Measurements from ENCODE around the gene GRPEL1.
"Not testable (repeated sequence)": the region's sequence is repeated elsewhere in the genome, so short reads cannot be mapped to it uniquely, and the experiment has no call there.

GRPEL1 gene

GRCh38 chr4:7092026-7092425, 24.2 kb upstream of the GRPEL1 start:
- no peak for DNase-seq (ENCODE audit: low read depth, low spot score)

DNA sequence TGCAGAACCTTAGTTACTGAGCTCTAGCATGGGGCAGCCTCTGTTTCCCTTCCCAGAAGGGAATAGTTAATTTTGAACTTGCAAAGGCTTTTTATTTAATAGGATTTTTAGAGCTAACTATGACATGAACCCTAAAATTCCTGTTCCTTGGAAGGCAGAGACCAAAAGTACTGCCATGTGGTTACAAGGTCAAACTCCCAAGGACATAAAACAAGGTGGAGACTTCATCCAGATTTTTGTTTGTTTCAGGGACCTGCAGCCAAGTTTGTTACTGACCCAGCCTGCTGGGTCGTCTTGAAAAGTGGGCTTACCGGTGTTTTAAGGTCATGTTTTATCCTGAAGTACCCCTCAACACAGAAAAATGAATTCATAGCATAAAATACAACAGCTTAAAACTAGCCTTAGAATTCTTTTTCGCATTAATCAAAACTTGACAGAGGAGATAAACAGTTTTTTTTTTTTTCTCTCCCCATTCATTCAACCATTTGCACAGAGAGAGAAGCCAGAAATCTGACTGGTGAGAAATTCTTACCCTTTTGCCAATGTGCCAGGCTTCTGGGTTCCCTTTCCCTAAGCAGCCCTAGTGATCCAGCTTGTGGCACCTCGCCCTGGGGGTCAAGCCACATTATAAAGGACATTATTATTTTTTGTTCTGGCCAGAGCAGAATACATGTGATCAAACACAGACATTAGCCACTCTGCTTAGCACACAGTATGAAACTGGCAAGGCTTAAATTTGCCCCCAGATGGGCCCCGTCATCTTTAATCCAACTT, 21.5 kb upstream of the GRPEL1 start:
- no peak for DNase-seq (ENCODE audit: low read depth, low spot score)

GRCh38 chr4:7087036-7087435, 19.2 kb upstream of the GRPEL1 start:
- DNase-seq (ENCODE audit: low read depth, low spot score), result no peak

DNA sequence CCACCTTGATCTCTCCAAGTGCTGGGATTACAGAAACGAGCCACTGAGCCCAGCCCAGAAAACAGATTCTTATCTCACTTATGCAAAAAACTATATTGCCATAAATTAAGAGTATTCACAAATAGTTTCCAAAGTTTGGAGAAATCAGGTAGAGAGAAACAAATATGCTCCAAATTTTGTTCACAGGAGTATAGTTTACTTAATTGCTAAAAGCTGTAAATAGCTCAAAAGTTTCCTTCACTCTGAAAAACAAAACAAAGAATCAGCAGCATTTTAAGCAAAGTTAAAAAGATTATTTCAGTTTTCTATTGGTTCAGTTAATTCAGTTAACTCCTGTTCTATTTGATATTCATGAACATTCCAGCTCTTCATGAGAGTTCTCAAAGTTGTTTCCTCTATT, 18.5 kb upstream of the GRPEL1 start:
- no peak for DNase-seq (ENCODE audit: low read depth, low spot score)

- DNase-seq (ENCODE audit: low read depth, low spot score), result not testable (repeated sequence)
Measured at GRCh38 chr4:7084564-7084961, 16.7 kb upstream of the GRPEL1 start.

DNA sequence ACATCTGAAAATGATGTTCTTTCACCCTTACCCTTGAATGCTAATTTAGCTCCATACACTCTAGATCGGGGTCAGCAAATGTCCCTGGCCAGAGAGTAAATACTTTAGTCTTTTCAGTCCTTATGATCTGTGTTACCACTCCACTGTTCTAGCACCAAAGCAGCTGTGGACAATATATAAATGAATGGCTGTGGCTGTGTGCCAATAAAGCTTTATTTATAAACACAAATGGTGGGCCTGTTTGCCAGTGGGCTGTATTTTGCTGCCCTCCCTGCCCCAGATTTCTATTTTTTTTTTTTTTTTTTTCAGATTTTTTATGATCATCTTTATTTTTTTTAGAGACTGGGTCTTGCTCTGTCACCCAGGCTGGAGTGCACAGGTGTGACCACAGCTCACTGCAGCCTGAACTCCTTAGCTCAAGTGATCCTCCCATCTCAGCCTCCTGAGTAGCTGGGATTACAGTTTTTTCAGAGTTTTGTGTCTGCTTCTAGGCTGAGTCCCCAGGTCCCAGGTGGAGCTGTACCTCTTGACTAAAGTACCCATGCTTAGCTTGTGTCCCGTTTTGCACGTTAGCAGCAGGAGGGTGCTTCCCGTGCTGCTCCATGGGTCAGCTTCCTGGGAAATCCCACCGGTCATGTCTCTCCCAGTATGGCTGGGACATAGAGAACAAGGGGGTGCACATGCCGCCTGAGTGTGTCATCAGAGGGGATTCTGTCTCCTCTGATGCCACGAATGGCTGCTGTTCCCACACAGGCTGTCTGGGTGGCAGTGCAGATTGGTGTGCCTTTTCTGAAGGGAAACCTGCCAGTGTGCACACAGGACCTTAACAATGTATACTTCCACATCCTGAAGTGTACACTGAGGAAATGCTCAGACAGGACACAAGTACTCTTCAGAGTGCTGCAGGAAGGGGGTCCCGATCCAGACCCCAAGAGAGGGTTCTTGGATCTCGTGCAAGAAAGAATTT, 16.0 kb upstream of the GRPEL1 start:
- DNase-seq (ENCODE audit: low read depth, low spot score), result no peak

DNA sequence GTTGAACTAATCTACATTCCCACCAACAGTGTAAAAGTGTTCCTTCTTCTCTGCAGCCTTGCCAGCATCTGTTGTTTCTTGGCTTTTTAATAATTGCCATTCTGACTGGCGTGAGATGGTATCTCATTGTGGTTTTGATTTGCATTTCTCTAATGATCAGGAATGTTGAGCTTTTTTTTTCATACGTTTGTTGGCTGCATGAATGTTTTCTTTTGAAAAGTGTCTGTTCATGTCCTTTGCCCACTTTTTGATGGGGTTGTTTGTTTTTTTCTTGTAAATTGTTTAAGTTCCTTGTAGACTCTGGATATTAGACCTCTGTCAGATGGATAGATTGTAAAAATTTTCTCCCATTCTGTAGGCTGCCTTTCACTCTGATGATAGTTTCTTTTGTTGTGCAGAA, 12.0 kb upstream of the GRPEL1 start:
- not testable (repeated sequence) for DNase-seq (ENCODE audit: low read depth, low spot score)

DNA sequence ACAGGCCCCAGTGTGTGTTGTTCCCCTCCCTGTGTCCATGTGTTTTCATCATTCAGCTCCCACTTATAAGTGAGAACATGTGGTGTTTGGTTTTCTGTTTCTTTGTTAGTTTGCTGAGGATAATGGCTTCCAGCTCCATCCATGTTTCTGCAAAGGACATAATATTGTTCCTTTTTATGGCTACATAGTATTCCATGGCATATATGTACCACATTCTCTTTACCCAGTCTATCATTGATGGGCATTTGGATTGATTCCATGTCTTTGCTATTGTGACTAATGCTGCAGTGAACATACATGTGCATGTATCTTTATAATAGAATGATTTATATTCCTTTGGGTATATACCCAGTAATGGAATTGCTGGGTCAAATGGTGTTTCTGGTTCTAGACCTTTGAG, 11.6 kb upstream of the GRPEL1 start:
- DNase-seq (ENCODE audit: low read depth, low spot score), result not testable (repeated sequence)

- DNase-seq (ENCODE audit: low read depth, low spot score), result no peak
Measured at GRCh38 chr4:7078025-7078424, 10.2 kb upstream of the GRPEL1 start.

DNA sequence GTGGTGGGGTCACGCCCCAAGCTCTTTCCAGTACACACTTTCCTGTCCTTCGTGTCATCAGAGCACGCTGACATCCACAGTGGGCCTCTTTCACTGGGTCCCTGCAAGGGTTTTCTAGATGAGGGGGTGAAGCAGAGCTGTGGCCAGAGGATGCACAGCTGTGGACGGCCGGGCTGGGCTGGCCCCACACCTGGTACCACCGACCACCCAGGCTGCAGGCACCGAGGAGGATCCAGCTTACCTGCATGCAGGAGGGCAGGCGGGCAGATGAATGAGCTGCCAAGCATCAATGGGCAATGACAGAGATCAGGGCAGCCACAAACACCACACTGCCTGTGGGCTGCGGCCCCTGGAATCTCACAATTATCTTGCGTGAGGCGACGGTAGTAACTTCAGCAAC, 9.5 kb upstream of the GRPEL1 start:
- no peak for DNase-seq (ENCODE audit: low read depth, low spot score)

- DNase-seq (ENCODE audit: low read depth, low spot score), result no peak
Measured at GRCh38 chr4:7076696-7077082, 8.8 kb upstream of the GRPEL1 start.

DNA sequence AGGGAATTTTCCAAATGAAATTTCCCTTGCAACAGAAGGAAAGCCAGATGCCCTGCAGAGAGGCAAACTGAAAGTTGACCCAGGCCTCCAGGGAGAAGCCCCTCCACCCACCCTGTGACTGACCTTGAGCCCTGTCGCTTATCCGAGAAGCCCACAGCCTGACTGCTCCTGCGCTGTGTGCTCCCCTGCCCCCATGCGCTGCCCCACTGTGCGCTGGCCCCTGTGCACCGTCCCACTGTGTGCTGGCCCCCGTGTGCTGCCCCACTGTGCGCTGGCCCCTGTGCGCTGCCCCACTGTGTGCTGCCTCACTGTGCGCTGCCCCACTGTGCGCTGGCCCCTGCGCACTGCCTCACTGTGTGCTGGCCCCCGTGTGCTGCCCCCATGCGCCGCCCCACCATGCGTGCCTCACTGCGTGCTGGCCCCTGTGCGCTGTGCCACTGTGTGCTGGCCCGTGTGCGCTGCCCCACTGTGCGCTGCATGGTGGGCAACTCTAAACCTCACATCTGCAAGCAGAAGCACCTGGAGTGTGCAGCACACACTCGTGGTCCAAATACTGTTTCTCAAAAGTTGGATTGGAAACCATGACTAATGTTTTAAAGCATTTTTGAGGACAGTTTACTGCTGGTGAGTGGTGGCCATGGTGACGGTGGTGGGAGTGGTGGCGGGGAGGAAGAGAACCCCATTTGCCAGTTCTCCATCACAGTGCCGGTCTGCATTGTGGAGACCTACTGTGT, 8.3 kb upstream of the GRPEL1 start:
- DNase-seq (ENCODE audit: low read depth, low spot score), result no peak

DNA sequence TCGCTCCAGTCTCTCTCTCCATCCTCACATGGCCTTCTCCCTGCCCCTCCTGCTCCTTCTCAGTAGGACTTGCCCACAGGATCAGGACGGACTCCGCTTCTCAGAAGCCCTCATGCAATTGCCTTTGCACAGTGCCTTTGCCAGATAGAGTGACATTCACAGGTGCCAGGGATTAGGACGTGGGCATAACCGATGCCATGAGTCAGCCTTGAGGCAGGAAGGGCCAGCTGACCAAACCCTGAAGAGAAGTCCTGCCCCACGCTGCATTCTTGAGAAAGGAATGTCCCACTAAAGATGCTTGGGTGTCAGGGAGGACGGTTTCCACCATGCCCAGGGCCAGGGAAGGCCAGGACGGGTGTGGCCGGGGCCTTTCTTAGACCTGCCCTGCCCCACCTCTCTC, 6.6 kb upstream of the GRPEL1 start:
- DNase-seq (ENCODE audit: low read depth, low spot score), result no peak

- no peak for DNase-seq (ENCODE audit: low read depth, low spot score)
Measured at GRCh38 chr4:7073526-7074390, 5.9 kb upstream of the GRPEL1 start.

DNA sequence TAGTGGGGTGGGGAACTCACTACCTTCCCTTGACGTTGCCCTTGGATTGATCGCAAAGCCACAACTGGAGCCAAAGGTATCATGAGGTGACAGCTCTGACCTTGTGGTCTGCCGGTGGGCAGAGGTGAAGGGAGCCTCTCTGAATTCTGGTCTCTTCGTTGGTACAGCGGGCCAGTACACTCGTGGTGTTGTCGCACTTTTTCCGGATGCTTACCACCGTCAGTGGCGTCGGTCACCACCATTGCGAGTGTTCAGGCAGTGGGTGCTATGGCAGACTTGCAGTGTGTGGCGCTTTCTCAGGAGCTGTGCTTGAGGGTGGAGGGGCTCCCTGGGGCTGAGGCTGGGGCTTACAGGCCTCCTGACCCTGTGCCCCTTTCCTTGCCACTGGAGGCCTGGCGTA, 5.2 kb upstream of the GRPEL1 start:
- no peak for DNase-seq (ENCODE audit: low read depth, low spot score)

- peak; percentile 78 for DNase-seq (ENCODE audit: low read depth, low spot score)
Measured at GRCh38 chr4:7070729-7071511, 3.1 kb upstream of the GRPEL1 start.

GRCh38 chr4:7068883-7069282, 1.0 kb upstream of the GRPEL1 start:
- no peak for DNase-seq (ENCODE audit: low read depth, low spot score)

DNA sequence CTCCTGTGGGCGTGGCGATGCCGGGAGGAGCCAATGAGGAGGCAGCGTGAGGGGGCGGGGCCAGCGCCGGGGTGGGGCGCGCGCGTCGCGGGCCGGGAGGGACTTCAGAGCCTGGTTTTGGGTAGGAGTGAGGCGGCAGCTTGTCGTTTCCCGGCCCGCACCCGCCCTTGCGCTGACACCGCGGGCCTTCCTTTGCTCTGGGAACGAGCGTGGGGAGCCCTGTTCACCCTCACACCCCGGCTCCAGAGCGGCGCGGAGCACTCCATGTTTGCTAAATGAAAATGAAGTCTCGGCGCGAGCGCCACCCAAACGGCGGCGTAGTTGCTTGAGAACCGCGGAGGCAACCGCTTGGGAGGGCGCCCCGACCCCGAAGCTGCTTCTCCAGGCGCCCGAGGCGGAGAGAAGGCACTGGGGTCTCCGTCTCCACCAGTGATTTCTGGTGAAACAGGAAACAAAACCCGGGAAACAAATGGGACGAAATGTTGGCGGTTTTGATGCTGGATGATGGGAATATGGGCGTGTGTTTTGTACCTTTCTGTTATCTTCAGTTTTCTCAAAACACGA, 497 bp upstream of the GRPEL1 start:
- no peak for DNase-seq (ENCODE audit: low read depth, low spot score)

- DNase-seq (ENCODE audit: low read depth, low spot score), result no peak
Measured at GRCh38 chr4:7067126-7067451, 775 bp downstream of the GRPEL1 start.

GRCh38 chr4:7066493-7066892, 1.4 kb downstream of the GRPEL1 start:
- DNase-seq (ENCODE audit: low read depth, low spot score), result no peak
